Right hindlimb (tissue), 1 donor: ENCODE data around the gene GRAPL.
"Not testable (repeated sequence)": the region's sequence is repeated elsewhere in the genome, so short reads cannot be mapped to it uniquely, and the experiment has no call there.

Experiments used
- DNase-seq: peaks from one replicate; pipeline ENCODE4 v3.0.0-alpha.2; 2018

Gene GRAPL

DNA sequence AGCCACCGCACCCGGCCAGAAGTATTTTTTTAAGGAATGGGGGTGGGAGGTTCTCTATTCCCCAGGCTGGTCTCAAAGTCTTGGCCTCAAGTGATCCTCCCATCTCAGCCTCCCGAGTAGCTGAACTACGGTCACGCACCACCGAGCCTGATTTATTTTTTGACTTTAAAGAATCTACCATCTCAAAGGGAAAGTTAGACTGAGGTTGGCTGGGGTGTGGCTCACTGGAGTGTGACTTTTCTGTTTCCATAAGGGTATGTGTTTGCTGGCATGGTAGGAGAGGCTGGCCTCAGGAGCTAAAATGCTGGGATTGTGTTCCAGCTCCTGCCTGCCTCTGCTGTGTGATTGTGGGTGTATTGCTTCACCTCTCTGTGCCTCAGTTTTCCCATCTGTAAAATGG is 10.6 kb downstream of the GRAPL start:
- not testable (repeated sequence) for DNase-seq

DNA sequence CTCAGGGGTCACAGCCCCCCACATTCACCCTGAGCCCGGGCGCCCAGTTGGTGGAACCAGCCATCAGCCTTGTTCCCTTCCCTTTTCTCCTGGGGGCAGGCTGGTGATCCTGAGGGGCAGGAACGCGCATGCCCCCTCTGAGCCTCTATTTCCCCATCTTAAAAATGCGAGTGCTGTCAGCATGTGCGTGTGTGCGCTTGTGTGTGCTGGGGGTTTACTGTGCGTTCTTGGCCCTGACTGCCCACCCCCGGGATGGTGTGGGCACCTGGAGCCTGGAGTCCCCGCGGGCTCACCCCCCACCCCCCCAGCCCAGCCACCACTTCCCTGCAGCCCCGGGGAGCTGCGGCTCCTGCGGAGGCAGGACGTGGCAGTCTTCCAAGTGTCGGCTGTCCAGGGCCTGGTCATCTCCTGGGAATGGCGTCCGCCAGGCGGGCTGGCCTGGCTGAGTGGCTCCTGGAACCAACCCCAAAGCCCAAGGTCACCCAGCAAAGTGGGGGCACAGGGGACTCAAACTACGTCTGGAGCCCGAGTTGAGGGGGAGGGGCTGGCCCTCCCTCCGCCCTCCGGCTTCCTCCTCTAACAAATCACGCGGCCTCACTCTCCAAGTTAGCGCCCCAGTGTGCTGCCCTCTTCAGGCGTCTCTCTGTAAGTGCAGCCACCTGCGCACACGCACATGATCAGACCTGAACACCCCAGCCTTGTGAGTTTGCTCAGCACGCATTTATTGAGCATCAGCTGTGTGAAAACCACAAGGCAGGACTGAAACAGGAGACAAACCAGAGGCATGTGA is 14.2 kb downstream of the GRAPL start:
- not testable (repeated sequence) for DNase-seq

DNA sequence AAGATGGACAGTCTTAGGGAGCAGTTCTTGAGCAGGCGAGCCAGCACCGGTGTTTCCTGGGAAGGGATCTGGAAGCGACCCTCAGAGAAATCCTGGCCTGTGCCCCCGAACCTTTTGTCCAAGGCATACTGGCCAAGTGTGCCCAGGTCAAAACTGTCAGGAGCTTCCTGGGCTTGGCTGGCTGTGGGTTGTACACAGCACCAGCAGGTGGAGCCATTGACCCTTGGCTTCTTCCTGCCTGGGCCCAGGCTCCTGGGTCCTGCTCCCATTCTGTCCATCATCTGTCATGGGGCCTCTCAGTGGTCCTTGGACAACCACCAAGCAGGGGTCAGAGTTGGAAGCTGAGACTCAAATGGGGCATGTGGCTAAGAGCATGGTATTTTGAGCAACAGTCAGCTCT is 15.0 kb downstream of the GRAPL start:
- not testable (repeated sequence) for DNase-seq

DNA sequence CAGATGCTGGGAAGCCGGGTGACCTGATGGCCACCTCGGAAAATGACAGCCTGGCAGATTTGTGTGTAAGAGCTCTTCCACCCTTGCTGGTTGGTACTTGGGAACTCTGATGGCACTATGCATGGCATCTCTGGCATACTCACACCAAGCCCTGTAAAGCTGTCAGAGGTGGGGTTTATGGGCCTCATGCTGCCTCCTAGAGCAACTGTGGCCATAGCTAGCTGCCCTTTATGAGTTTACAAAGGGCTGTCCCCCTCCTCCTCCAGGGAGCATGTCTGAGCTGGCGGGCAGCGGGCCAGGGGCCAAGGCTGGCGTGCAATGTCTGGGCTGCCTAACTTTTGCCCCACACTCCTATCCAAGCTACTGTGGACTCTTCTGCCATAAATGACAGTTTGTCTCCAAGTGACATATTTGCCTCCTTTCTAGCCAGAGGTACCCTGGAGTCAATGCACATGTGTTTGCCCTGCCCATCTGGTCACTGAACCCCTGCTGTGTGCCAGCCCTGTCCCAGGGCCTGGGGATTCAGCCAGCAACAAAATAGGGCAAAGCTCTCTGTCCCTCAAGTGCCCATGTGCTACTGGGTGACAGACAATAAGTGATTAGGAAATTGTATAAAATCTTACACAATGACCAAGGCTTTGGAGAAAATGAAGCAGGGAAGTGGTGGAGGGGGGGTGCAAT is 15.8 kb downstream of the GRAPL start:
- DNase-seq = not testable (repeated sequence)

DNA sequence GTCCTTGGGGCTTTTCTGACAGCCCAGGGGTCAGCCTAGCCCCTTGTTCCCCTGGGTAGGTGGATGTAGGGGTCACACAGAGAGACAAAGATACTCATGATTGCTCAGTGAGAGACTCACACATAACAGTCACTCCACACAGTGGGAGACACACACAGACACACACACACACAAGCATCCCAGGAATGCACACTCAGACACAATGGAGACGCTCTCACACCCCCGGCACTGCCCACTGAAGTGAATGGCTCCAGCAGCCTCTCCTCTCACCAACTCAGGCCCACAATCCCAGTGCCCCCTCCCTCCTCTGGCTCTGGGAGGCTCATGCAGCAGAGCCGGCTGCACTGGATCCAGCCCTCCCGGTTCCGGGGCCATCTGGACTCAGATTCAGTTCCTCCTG is 17.0 kb downstream of the GRAPL start:
- not testable (repeated sequence) for DNase-seq

DNA sequence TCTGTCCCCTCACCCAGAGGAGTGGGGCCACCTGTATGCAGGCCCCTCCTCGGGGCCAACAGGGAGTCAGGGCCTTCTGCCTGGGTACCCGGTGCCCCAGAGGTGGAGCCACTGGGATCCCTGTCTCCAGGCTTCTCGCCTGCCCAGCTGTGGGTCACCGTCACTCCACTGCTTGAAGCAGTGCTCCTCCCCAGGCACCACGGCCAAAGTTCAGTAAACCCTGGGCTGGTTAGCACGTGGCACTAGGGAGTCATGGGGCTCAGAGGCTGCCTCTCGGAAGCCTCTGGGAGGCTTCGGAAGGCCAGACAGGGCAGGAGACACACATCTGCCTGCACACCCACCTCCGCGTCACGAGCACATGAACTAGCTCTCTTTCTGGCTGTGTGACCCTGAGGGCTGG is 18.1 kb downstream of the GRAPL start:
- not testable (repeated sequence) for DNase-seq

DNA sequence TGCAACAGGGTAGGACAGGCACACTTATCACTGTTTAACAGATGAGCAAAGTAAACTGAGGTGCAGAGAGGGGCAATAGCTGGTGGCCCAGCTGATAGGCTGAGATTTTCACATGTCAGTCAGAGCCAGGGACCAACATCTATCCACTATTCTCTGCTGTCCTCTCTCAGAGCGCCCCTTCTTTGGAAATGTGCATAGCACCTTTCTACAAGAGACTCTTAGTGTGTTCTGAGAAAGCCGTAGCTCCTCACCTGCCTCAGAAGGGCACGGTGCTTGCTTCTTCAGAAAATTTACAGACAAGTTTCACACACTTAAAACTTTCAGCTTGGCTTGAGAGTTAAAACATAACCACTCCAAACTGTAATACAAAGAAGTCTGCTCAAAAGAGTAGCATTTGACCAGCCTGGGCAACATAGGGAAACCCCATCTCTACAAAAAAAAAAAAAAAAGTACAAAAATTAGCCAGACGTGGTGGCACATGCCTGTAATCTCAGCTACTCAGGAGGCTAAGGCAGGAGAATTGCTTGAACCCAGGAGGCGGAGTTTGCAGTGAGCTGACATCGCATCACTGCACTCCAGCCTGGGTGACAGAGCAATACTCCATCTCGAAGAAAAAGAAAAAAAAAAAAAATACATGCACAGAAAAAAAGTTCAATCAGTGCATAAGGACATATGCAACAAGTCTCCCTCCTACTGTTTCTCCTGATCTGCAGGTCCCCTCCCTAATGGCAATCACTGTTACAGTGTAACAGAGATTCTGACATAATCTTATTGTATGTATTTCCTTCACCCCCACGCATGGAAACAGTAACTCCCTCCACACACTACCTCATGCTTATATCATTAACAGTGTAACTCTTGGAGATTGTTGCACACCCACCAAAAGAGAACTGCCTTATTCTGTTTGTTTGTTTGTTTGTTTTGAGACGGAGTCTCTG is 23.6 kb downstream of the GRAPL start:
- not testable (repeated sequence) for DNase-seq

DNA sequence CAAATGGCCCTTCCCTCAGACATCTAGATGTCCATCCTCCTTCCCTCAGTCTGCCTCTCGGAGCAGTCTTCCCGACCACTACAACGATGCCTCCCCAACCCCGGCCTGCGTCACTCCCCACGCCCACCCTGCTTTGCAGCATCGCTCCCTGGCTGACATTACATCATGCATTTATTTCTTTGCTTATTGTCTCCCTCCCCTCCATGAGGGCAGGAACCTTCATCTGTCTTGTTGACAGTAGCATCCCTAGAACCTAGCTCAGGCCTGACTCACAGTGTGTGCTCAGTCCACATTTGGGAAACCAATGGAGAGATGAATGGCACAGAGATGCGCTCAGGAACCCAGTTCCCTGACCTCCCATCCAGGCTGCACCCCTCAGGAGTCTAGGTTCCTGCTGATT is 30.2 kb downstream of the GRAPL start:
- DNase-seq = not testable (repeated sequence)

DNA sequence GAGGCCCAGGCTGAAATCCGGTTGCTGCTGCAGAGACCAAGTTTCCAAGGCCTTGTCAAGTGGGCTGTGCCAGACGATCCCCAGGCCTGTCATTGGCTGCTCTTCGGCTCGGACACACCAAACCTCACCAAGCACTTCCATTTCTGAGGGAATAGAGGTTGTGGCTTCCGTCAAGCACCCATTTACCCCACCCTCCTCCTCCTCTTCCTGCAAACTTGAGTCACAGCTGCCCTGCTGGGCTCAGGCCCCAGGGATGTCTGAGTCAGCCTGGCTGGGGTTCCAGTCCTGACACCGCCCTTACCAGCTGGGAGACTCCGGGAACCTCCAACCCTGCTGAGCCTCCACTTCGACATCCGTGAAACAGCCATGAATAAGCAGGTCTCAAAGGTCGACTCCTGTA is 31.1 kb downstream of the GRAPL start:
- not testable (repeated sequence) for DNase-seq

DNA sequence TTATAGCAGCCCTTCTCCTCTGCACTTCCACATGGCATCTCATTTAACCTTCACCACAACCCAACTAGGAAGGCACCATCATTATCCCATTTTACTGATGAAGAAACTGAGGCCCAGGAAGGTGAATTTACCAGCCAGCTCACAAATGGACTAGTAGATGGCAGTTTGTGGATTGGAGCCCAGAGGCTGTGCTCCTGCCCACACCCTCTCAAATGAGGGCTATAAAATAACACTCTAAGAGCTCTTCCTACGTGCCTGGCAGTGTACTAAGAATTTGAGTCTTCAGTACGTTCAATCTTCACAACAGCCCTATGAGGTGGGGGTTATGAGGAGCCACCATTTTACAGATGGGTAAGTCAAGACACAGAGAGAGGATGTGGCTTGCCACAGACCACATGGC is 31.5 kb downstream of the GRAPL start:
- DNase-seq = not testable (repeated sequence)

DNA sequence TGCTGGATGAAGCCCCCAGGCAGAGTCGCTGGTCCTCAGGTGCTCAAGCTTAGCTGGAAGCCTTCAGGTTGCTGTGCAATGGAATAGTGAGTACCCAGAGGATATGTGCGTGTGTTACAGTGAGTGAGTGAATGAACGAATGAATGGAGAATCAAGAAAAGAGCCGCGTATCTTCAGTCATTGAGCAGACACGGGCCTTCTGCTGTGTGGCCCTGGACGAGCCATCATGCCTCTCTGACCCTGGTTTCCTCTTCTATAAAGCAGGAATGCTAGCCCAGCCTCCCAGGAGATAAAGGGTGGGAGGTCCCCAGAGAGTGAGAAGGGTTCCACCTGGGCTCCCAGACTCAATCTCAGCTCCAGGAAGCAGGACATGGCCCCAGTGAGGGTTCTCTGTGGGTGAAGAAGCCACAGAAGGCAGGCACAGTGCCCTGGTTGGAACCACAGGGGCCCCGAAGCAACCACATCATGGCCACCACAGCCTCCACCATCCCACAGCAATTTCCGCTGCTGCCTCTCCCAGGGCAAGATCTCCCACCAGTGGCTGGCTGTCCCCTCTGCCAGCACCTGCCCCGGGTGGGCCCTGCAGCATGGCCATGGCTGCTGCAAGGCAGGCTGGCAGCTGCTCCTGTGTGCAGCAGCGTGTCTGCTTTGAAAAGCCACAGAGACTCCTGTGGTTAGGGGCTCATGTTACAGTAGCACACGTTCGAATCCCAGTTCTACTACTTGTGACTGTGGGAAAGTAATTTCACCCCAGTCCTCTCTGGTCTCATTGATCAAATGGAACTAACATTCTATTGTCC is 34.1 kb downstream of the GRAPL start:
- not testable (repeated sequence) for DNase-seq

DNA sequence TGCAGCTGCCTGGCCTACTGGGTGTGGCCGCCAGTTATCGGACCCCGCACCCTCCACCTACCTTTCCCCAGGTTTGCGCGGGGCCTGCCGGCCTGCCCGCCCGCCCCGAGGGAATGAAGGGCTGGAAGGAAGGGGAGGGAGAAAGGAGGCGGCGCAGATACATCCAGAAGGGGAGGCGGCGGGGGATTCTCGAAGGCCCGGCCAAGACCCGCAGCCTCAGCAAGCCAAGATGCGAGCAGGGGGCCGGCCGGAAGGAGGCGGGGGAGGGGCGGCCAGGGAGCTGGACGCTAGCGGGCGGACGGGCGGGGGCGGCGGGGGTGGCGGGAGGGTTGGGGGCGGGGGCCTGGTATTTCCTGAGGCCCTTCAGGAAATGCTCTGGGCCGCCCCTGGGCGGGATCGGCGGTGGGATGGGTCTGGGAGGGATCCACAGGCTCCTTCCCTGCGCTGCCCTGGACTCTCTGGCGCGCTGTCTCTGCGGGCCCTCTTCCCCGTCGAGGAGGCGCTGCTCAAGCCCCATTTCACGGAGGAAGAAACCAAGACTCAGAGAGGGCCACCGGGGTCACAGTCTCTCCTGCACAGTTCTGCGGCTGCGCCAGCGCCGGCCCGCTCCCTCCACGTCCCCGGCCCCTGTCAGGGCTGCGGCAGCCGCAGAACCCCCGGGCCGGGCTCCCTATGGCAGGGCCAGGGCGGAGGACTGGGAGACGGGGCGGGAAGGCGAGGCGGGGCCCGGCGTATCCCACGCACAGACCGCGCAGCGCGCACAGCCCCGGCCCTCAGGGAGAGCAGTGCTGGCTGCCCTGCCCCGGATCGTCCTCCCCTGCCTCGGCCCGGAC is 35.2 kb downstream of the GRAPL start:
- not testable (repeated sequence) for DNase-seq

DNA sequence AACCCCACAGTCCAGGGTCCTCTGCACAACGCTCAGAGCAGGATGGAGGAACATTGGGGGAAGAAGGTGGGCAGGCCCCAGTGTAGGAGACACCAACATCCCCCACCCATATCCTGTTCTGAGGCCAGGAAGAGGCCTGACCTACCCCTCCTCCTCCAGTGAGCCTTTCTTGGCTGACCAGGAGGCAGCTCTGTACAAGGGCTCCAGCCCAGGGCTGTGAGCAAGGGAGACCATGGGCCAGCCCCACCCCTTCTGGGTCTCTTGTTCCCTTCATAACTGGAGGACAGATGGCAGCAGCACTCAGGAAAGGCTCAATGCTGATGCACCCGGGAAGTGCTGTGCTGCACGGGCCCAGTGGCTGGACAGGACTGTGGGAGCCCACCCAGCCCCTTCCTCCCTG is 47.0 kb downstream of the GRAPL start:
- not testable (repeated sequence) for DNase-seq

DNA sequence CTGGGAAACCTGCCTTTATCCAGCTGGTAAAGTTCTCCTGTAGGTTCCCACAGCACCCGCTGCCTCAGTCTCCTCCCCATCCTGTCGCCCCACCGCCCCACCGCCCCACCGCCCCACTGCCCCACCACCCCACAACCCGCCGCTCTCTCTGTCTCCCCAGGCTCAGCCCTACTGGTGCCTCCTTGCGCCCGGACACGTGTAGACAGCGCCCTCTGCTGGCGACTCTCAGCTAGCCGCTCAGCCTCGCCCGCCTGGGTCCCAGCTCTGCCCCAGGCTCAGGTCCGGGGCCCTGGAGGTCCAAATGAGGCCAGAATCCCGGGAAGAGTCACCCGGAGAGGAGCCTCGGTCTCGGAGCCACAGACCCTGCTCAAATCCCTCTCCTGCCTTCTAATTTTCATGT is 48.0 kb downstream of the GRAPL start:
- DNase-seq = not testable (repeated sequence)

DNA sequence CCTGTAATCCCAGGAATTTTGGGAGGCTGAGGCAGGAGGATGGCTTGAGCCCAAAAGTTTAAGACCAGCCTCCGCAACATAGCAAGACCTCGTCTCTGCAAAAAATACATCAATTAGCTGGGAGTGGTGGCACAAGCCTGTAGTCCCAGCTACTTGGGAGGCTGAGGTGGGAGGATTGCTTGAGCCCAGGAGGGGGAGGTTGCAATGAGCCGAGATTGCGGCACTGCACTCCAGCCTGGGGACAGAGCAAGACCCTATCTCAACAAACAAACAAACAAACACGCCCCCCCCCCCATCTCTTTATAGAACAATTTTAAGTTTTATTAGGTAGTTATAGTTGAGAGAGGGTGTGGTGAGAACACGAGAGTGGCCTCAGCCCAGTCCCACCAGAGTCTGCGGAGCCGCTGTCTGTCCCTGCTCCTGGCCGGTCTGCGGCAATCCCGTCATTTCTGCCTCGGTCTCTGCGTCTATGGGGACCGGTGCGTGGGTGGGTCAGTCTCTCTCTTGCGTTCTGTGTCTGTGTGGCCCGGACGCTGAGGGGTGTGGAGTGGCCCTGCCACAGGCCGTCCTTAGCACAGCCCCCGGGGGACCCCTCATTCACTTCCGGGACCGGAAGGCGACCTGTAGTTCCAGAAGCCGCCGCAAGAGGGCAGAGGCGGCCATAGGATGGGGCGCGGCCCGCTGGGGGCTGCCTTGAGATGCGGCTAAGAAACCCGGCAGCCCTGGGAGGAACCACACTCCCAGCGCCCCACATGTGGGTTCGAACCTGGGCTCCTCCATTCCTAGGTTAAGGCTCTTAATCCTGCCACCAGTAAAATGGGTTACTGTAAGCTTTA is 53.9 kb downstream of the GRAPL start:
- DNase-seq = not testable (repeated sequence)

DNA sequence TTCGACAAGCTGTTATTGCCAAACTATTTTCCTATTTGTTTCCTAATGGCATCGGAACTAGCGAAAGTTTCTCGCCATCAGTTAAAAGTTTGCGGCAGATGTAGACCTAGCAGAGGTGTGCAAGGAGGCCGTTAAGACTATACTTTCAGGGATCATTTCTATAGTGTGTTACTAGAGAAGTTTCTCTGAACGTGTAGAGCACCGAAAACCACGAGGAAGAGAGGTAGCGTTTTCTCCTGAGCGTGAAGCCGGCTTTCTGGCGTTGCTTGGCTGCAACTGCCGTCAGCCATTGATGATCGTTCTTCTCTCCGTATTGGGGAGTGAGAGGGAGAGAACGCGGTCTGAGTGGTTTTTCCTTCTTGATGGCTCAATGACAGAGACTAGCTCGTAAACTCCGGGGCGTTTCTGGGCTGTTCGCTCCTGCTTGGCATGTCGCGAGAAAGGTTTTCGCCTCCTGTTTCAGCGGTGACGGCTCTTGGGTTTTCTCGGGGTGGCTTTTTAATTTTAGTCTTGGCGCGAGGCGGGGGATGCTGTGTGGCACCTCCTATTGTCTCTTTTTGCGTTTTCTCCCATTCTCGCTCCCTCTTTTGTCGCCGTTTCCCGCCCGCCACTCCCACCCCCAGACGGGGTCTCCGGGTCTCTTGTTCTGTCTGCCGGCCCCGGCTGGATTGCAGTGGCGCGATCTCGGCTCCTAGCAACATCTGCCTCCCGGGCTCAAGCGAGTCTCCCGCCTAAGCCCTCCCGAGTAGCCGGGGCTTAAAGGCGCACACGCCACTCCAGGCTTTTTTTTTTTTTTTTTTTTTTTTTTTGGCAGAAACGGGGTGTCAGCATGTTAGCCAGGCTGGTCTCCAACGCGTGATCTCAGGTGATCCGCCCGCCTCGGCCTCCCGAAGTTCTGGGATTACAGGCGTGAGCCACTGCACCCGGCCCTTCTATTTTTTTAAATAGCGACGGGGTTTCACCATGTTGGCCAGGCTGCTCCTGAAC is 60.8 kb downstream of the GRAPL start:
- not testable (repeated sequence) for DNase-seq

DNA sequence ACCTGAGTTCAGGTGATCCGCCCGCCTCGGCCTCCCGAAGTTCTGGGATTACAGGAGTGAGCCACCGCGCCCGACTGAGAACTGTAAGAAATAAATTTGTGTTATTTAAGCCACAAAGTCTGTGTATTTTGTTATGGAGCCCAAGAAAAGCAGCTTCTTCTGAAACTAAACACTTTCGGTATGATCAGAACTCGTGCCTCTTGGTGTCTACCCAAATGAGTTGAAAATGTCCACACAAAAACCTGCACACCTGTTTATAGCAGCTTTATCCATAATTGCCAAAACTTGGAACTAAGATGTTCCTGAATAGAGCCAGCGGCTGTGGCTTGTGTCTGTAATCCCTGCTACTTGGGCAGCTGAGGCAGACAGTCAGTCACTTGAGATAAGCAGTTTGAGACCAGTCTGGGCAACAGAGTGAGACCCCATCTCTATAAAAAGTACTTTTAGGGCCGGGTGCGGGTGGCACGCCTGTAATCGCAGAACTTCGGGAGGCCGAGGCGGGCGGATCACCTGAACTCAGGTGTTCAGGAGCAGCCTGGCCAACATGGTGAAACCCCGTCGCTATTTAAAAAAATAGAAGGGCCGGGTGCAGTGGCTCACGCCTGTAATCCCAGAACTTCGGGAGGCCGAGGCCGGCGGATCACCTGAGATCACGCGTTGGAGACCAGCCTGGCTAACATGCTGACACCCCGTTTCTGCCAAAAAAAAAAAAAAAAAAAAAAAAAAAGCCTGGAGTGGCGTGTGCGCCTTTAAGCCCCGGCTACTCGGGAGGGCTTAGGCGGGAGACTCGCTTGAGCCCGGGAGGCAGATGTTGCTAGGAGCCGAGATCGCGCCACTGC is 61.7 kb downstream of the GRAPL start:
- not testable (repeated sequence) for DNase-seq

DNA sequence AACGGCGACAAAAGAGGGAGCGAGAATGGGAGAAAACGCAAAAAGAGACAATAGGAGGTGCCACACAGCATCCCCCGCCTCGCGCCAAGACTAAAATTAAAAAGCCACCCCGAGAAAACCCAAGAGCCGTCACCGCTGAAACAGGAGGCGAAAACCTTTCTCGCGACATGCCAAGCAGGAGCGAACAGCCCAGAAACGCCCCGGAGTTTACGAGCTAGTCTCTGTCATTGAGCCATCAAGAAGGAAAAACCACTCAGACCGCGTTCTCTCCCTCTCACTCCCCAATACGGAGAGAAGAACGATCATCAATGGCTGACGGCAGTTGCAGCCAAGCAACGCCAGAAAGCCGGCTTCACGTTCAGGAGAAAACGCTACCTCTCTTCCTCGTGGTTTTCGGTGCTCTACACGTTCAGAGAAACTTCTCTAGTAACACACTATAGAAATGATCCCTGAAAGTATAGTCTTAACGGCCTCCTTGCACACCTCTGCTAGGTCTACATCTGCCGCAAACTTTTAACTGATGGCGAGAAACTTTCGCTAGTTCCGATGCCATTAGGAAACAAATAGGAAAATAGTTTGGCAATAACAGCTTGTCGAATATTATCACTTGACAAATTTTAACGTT is 62.5 kb downstream of the GRAPL start:
- DNase-seq = not testable (repeated sequence)
